ENCODE measurements around the gene MOB2. TPM values are rescaled to one million over a fixed set of nuclear protein-coding genes. Genes with fewer than 3 reads are reported as not detected.

Gene MOB2
- total RNA-seq, 2 experiments from 2014 or later, result 22.4 to 27.5 TPM

DNA sequence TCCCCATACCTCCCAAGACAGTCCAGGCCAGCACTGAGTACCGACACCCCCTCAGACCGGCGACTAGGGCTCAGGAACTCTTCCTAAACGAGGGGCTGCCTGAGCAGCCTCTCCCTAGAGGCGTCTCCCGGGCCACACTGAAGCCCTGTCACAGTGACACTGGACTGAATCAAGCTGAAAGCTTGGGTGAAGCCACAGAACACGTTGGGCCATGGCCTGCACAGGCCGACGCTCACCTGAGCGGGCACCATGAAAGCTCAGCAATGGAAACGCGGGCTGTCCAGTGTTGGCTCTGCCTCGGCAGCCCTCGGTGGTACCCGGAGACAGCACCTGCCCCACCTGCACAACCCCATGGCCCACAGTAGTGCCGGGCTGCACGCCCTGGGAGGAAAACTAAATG lies 42.7 kb upstream of the MOB2 start:
- no peaks in the 10 kb centered on the region for H3K9me2 ChIP-seq (ENCODE audit: insufficient read depth, low read length)
- BruUV-seq (replicated peaks), result no TSS peak
- POLR2A ChIA-PET, result no interaction called here
- H3K79me2 ChIP-seq (ENCODE audit: insufficient read depth, low read depth, low read length), result no peaks in the 10 kb centered on the region; the same call in 1 of the 2 replicates
- H4K20me1 ChIP-seq (ENCODE audit: insufficient read depth, low read length), result 0 out of 2 replicates have a peak, but pooled peaks cover 8% of the 10 kb centered on the region
- no peak overlapping the region for H2AFZ ChIP-seq (ENCODE audit: low read length)
- H3K9me3 ChIP-seq (ENCODE audit: low read length), result no peaks in the 10 kb centered on the region
- TF ChIP-seq EZH2phosphoT487 (IDR thresholded peaks at IDR 0.05; ENCODE audit: borderline replicate concordance, low read depth, low read length), result no peak
- TF ChIP-seq, protein P1, sequence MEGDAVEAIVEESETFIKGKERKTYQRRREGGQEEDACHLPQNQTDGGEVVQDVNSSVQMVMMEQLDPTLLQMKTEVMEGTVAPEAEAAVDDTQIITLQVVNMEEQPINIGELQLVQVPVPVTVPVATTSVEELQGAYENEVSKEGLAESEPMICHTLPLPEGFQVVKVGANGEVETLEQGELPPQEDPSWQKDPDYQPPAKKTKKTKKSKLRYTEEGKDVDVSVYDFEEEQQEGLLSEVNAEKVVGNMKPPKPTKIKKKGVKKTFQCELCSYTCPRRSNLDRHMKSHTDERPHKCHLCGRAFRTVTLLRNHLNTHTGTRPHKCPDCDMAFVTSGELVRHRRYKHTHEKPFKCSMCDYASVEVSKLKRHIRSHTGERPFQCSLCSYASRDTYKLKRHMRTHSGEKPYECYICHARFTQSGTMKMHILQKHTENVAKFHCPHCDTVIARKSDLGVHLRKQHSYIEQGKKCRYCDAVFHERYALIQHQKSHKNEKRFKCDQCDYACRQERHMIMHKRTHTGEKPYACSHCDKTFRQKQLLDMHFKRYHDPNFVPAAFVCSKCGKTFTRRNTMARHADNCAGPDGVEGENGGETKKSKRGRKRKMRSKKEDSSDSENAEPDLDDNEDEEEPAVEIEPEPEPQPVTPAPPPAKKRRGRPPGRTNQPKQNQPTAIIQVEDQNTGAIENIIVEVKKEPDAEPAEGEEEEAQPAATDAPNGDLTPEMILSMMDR (conservative IDR thresholded peaks at IDR 0.05; ENCODE audit: low read length), result no peak
- intact Hi-C loops (cut with micrococcal nuclease; ENCODE audit: unreplicated experiment), result loop anchor here (10.0 kb wide), 1 partner anchor 1184 kb away; no protein-coding TSS in a partner anchor
- no peak overlapping the region for H3K4me2 ChIP-seq (ENCODE audit: low read length)
- no peak overlapping the region for H3K4me3 ChIP-seq (ENCODE audit: low read depth, low read length, poor library complexity, severe bottlenecking)
- no peak for DNase-seq (ENCODE audit: low spot score)
- no peak overlapping the region for H3K27ac ChIP-seq (ENCODE audit: low read depth, low read length, poor library complexity, severe bottlenecking)
- peaks cover 7% of the 10 kb centered on the region for H3K4me1 ChIP-seq (ENCODE audit: insufficient read depth, low read length, poor library complexity, severe bottlenecking)
- no peaks in the 10 kb centered on the region for H3K36me3 ChIP-seq (ENCODE audit: insufficient read depth, low read length)
- CTCF ChIA-PET (ENCODE audit: unreplicated experiment), result interaction anchor here (0.6 kb wide), 1 partner anchor 631 kb away, joined by 3 read pairs; no protein-coding TSS in a partner anchor

DNA sequence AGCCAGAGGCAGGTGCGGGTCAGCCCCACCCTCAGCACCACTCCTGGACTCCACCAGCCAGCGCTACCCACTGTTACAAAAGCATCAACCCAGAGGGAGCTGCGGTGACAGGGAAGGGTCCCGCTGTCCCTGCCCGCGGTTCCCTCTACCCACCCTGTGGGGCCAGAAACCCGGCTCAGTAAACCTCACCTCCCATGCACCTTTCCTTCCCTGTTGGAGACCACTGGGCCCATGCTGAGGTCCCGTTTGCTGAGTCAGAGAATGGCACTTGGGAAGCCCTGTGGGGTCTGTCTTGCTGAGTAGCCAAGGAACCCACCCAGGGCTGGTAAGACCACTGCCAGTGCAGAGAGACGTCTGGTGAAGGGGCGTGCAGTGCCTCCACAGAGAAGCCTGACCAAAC lies 42.1 kb upstream of the MOB2 start:
- Histone ChIP-seq H3K9me3 (ENCODE audit: low read length) (no peaks in the 10 kb centered on the region), H2AFZ (ENCODE audit: low read length) (no peak overlapping the region), H3K9me2 (ENCODE audit: insufficient read depth, low read length) (no peaks in the 10 kb centered on the region), H3K4me3 (ENCODE audit: low read depth, low read length, poor library complexity, severe bottlenecking) (no peak overlapping the region), H3K27ac (ENCODE audit: low read depth, low read length, poor library complexity, severe bottlenecking) (no peak overlapping the region), H4K20me1 (ENCODE audit: insufficient read depth, low read length) (0 out of 2 replicates have a peak, but pooled peaks cover 8% of the 10 kb centered on the region), H3K36me3 (ENCODE audit: insufficient read depth, low read length) (no peaks in the 10 kb centered on the region), H3K4me2 (ENCODE audit: low read length) (no peak overlapping the region), H3K79me2 (ENCODE audit: insufficient read depth, low read depth, low read length) (no peaks in the 10 kb centered on the region; the same call in 1 of the 2 replicates), H3K4me1 (ENCODE audit: insufficient read depth, low read length, poor library complexity, severe bottlenecking) (peaks cover 13% of the 10 kb centered on the region)
- intact Hi-C loops (cut with micrococcal nuclease; ENCODE audit: unreplicated experiment), result loop anchor here (10.0 kb wide), 1 partner anchor 1184 kb away; no protein-coding TSS in a partner anchor
- ChIA-PET POLR2A (no interaction called here), CTCF (ENCODE audit: unreplicated experiment) (interaction anchor here (0.6 kb wide), 1 partner anchor 631 kb away, joined by 3 read pairs; no protein-coding TSS in a partner anchor)
- TF ChIP-seq, protein P1 (conservative IDR thresholded peaks at IDR 0.05; ENCODE audit: low read length), result no peak
- no peak for TF ChIP-seq EZH2phosphoT487 (IDR thresholded peaks at IDR 0.05; ENCODE audit: borderline replicate concordance, low read depth, low read length)
- DNase-seq (ENCODE audit: low spot score), result no peak
- BruUV-seq (replicated peaks), result no TSS peak

DNA sequence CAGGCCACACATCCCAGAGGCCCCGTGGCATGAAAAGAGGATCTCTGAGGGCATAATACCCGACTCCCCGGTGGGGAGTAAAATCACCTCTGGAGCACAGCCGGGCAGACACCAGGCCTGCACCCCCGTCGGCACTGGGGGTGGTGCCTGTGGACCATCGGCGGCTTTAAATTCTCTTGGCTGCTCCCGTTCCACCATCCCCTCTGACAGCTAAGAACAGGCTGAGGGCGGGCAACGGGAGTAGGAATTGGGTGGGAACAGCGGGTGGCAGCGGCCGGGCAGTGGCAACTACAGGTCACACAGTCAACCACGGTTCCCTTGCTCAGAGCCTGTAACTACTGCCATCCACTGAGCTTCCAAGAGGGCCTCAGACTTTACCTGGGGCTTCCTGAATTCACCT lies 40.2 kb upstream of the MOB2 start:
- peaks cover 32% of the 10 kb centered on the region for H3K4me1 ChIP-seq (ENCODE audit: insufficient read depth, low read length, poor library complexity, severe bottlenecking)

More for the DNA sequence above, 40.2 kb upstream of the MOB2 start:
- no peak overlapping the region for H3K4me3 ChIP-seq (ENCODE audit: low read depth, low read length, poor library complexity, severe bottlenecking)
- no peaks in the 10 kb centered on the region for H3K9me3 ChIP-seq (ENCODE audit: low read length)
- DNase-seq (ENCODE audit: low spot score), result no peak
- H3K27ac ChIP-seq (ENCODE audit: low read depth, low read length, poor library complexity, severe bottlenecking), result no peak overlapping the region
- no peak overlapping the region for H2AFZ ChIP-seq (ENCODE audit: low read length)
- no peaks in the 10 kb centered on the region for H3K36me3 ChIP-seq (ENCODE audit: insufficient read depth, low read length)
- no peaks in the 10 kb centered on the region for H3K9me2 ChIP-seq (ENCODE audit: insufficient read depth, low read length)
- ChIA-PET POLR2A (no interaction called here), CTCF (ENCODE audit: unreplicated experiment) (no interaction called here)
- no TSS peak for BruUV-seq (replicated peaks)
- TF ChIP-seq, protein P1 (conservative IDR thresholded peaks at IDR 0.05; ENCODE audit: low read length), result no peak
- no peak for TF ChIP-seq EZH2phosphoT487 (IDR thresholded peaks at IDR 0.05; ENCODE audit: borderline replicate concordance, low read depth, low read length)
- peaks cover 17% of the 10 kb centered on the region for H3K79me2 ChIP-seq (ENCODE audit: insufficient read depth, low read depth, low read length)
- H4K20me1 ChIP-seq (ENCODE audit: insufficient read depth, low read length), result 0 out of 2 replicates have a peak, but pooled peaks cover 8% of the 10 kb centered on the region
- no peak overlapping the region for H3K4me2 ChIP-seq (ENCODE audit: low read length)
- intact Hi-C loops (cut with micrococcal nuclease; ENCODE audit: unreplicated experiment), result loop anchor here (10.0 kb wide), 1 partner anchor 1182 kb away; no protein-coding TSS in a partner anchor
